8988T (cell line): ENCODE data around the gene ZNF224.

ENCODE experiments used
- DNase-seq: peaks from one replicate; pipeline ENCODE4 v3.0.0; 2011

The ZNF224 gene

GRCh38 chr19:44141191-44142058 lies 47.3 kb downstream of the ZNF224 start, which contains the start of gene ZNF234:
TSS of gene ZNF234 (plus strand) at chr19:44141554. CDS start at chr19:44144633, 3,079 bp downstream.
- peak; percentile 42 for DNase-seq

GRCh38 chr19:44142059-44142433 lies 47.9 kb downstream of the ZNF224 start:
- DNase-seq = no peak

DNA sequence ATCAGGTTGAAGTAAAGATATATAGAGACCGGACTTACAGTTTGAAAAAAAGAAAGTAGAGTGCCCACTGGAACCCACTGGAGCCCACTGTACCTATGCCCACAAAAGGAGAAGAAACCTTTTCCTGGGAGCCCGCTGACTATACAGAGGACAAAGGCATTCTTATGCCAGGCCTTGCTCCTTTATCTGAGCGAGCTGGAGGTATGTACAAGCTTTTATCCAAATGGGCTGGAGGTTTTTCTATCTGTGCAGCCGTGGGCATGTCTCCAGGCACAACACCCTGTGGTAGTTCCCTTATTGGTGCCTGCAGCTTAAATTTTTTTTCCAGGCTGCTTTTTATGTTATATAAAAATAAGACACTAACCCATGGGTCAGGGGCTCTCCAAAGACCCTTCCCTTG lies 55.6 kb downstream of the ZNF224 start:
- no peak for DNase-seq

DNA sequence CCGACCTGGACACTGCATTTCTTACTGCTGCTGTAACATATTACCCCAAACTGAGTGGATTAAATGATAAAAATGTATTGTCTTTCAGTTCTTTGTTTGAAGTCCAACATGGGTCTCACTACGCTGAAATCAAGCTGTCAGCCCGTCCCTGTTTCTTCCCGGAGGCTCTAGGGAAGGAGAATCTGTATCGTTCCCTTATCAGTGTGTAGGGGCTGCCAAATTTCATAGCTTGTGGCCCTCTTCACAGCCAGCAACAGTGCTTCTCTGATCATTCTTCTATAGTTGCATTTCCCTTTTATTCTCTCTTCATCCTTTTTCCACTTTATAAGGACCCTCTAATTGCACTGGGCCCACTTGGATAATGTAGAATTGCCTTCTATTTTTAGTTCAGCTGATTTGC lies 57.3 kb downstream of the ZNF224 start:
- DNase-seq = no peak

DNA sequence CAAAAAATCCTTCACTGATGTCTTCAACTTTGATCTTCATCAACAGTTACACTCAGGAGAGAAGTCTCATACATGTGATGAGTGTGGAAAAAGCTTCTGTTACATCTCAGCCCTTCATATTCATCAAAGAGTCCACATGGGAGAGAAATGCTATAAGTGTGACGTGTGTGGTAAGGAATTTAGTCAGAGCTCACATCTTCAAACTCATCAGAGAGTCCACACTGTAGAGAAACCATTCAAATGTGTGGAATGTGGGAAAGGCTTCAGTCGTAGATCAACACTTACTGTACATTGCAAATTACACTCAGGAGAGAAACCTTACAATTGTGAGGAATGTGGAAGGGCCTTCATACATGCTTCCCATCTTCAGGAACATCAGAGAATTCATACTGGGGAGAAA lies 62.3 kb downstream of the ZNF224 start:
- no peak for DNase-seq
